ENCODE results near the gene TCF12.

Gene TCF12

DNA sequence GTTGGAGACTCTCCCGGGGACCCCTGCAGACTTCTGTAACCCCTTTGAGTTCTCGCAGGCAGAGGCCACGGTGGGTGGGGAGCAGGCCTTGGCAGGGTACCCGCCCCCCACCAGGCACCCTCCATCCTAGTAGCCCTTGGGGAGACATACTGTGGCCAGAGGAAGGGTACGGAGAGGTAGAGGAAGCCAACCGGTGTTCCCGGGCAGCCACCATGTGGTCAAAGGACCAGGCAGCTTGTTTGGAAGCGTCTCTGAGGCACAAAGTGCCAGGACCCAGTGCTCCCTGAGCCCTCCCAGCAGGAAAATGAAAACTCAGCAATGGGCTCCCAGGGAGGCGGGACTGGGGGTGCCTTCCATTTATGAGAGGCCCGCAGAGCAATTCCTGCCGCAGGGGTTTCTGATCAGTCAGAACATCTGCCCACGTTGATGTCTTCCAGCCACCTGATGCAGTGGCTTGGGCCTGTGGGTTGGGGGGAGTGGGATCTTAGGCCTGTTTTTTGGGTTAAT is 404.9 kb downstream of the TCF12 start:
- H3K4me3 ChIP-seq (replicated peaks; ENCODE audit: low read depth, low read length) = no peak overlapping the region
- no peak for DNase-seq (ENCODE audit: low read depth)
- TF ChIP-seq CTCF (IDR thresholded peaks at IDR 0.05; ENCODE audit: low read length, missing control alignments) = no peak

DNA sequence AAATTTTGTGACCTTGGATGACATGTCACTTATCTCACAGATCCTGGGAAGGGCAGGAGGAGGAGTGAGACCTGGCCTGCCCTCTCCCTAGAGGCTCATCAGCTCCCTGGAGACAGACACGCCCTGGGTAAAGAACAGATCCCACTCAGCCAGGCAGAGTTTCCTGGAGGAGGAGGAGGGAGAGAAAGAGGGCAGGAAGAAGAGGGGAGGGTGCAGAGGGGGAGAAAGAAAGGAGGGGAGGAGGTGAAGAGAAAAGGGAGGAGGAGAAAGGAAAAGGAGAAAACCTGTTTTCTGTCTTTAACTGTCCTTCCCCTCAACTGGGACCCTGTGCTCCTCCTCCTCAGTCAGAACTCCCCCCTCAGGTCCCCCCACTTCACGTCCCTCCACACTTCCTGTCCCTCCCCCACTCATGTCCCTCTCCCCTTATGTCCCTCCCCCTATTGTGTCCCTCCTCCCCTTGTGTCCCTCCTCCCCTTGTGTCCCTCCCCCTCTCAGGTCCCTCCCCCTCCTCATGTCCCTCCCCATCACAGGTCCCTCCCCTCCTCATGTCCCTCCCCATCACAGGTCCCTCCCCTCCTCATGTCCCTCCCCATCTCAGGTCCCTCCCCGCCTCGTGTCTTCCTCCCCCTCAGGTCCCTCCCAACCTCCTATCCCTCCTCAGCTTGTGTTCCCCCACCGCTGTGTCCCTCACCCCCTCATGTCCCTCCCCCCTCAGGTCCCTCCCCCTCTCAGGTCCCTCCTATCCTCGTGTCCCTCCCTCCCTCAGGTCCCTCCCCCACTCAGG is 405.6 kb downstream of the TCF12 start:
- no peak for DNase-seq (ENCODE audit: low read depth)
- no peak overlapping the region for H3K4me3 ChIP-seq (replicated peaks; ENCODE audit: low read depth, low read length)
- no peak for TF ChIP-seq CTCF (IDR thresholded peaks at IDR 0.05; ENCODE audit: low read length, missing control alignments)

DNA sequence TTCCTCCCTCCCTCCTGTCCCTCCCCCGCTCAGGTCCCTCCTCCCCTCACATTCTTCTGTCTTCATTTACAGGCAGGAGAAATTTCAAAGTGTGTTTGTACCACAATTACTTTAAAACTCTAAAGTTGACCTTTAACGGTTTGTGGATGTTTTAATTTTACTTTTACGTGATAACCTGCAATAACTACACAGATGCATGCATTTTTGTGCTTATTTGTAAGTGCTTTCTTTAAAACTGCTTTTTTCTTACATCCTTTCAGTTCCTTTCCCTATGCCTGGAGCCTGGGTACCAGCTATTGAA is 406.1 kb downstream of the TCF12 start:
- TF ChIP-seq CTCF (IDR thresholded peaks at IDR 0.05; ENCODE audit: low read length, missing control alignments) = no peak
- no peak for DNase-seq (ENCODE audit: low read depth)
- H3K4me3 ChIP-seq (replicated peaks; ENCODE audit: low read depth, low read length) = no peak overlapping the region

DNA sequence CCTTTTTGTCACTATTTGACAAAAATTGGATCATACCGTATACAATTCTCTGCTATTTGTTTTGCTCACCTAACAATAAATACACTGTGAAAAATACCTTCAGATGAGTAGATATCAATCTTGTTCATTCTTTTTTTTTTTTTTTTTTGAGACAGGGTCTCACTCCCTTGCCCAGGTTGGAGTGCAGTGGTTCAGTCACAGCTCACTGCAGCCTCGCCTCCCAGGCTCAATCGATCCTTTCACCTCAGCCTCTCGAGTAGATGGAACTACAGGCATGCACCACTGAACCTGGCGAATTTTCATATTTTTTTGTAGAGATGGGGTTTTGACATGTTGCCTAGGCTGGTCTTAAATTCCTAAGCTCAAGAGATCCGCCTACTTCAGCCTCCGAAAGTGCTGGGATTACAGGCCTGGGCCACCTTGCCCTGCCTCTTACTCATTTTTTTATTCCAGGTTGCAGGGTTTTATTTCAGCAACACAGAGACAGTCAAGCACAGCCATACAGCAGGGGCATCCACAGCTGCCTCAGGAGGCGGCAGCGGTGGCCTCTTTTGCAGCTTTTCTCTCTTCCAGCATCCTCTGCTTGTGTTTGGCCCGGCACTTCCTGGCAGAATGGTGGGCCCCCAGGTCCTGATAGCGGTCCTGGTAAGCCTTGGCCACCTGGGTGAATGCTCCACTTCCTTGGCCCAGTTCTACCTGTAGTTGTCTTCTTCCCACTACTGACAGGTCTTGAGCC is 406.7 kb downstream of the TCF12 start:
- no peak for TF ChIP-seq CTCF (IDR thresholded peaks at IDR 0.05; ENCODE audit: low read length, missing control alignments)
- DNase-seq (ENCODE audit: low read depth) = no peak
- H3K4me3 ChIP-seq (replicated peaks; ENCODE audit: low read depth, low read length) = no peak overlapping the region

DNA sequence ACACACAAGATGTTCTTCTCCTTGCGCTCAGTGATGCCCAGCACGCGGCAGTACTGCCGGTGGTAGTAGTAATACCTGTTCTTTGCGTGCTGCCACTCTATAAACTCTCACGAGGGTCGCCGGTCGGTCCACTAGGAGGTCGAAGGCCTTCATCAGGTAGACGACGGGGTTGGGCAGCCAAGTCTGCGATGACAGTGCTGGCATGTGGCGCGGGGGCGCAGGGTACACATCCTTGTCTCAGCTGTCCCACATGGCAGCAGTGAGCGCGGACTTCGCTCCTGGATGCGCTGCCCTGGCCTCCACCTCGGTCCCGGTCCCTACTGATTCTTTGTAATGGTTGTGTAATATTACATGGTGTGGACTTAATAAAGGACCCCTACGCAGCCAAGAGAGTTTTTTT is 407.8 kb downstream of the TCF12 start:
- DNase-seq (ENCODE audit: low read depth) = no peak
- no peak for TF ChIP-seq CTCF (IDR thresholded peaks at IDR 0.05; ENCODE audit: low read length, missing control alignments)
- no peak overlapping the region for H3K4me3 ChIP-seq (replicated peaks; ENCODE audit: low read depth, low read length)

GRCh38 chr15:57327985-57328471 is 409.6 kb downstream of the TCF12 start:
- peak; percentile 90 for DNase-seq (ENCODE audit: low read depth)
- TF ChIP-seq CTCF (IDR thresholded peaks at IDR 0.05; ENCODE audit: low read length, missing control alignments) = no peak
- H3K4me3 ChIP-seq (replicated peaks; ENCODE audit: low read depth, low read length) = no peak overlapping the region
